ENCODE results near the gene NR6A1.

The NR6A1 gene

DNA sequence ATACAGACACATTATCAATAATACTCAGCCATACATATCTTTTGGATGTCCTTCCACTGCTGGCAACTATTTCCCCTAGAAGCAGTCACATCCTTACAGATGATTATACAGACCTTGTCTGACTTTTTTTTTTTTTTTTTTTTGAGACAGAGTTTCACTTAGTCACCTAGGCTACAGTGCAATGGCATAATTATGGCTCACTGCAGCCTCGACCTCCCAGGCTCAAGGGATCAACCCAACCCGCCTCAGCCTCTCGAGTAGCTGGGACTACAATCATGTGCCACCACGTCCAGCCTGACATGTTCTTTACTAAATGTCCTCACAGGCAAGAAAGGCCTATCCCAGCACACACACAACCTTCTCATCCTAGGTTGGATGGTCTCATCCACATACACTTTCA is 24.0 kb downstream of the NR6A1 start:
- Histone ChIP-seq H3K9me2 (replicated peaks; ENCODE audit: low read depth, low read length) (no peaks in the 10 kb centered on the region), H3K79me2 (ENCODE audit: insufficient read depth, low read length) (peaks cover 8% of the 10 kb centered on the region; the same call in 1 of the 2 replicates)

DNA sequence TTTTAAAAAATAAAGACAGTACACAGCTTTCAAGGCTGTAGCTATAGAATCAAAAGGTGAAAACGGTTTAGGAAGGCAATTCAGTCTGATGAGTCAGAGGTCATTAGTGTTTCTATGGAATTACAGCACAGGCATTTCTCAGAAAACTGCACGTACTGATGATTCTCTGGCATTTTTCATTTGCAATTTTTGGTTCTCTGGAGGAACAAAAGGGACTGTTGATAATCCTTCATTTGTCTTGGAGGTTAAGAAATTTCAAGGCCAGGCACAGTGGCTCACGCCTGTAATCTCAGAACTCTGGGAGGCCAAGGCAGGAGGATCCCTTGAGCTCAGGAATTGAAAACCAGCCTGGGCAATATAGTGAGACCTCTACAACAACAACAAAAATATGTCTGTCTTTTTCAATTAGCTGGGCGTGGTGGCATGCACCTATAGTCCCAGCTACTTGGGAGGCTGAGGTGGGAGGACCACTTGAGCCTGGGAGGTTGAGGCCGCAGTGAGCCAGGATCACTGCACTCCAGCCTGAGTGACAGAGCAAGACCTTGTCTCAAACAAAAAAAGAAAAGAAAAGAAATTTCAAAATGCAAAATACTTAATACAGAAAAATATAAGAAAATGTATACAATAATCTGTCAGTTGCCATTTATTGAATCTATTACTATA is 27.3 kb downstream of the NR6A1 start:
- H3K27me3 ChIP-seq (ENCODE audit: insufficient read depth, low read length, poor library complexity, severe bottlenecking): no peaks in the 10 kb centered on the region
- TF ChIP-seq, protein P1, sequence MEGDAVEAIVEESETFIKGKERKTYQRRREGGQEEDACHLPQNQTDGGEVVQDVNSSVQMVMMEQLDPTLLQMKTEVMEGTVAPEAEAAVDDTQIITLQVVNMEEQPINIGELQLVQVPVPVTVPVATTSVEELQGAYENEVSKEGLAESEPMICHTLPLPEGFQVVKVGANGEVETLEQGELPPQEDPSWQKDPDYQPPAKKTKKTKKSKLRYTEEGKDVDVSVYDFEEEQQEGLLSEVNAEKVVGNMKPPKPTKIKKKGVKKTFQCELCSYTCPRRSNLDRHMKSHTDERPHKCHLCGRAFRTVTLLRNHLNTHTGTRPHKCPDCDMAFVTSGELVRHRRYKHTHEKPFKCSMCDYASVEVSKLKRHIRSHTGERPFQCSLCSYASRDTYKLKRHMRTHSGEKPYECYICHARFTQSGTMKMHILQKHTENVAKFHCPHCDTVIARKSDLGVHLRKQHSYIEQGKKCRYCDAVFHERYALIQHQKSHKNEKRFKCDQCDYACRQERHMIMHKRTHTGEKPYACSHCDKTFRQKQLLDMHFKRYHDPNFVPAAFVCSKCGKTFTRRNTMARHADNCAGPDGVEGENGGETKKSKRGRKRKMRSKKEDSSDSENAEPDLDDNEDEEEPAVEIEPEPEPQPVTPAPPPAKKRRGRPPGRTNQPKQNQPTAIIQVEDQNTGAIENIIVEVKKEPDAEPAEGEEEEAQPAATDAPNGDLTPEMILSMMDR (conservative IDR thresholded peaks at IDR 0.05; ENCODE audit: low read length): no peak
- TF ChIP-seq EZH2phosphoT487 (IDR thresholded peaks at IDR 0.05; ENCODE audit: borderline replicate concordance): no peak
- peaks cover 5% of the 10 kb centered on the region; the same call in 1 of the 2 replicates for H3K79me2 ChIP-seq (ENCODE audit: insufficient read depth, low read length)
- H3K4me1 ChIP-seq (ENCODE audit: insufficient read depth, low read length, poor library complexity, severe bottlenecking): no peaks in the 10 kb centered on the region
- no peak overlapping the region for H3K4me3 ChIP-seq (ENCODE audit: low read length, poor library complexity, severe bottlenecking)
- H3F3A ChIP-seq (ENCODE audit: low read depth): no peaks in the 10 kb centered on the region
- H4K20me1 ChIP-seq (ENCODE audit: insufficient read depth, low read length, poor library complexity, severe bottlenecking): no peaks in the 10 kb centered on the region
- no peak overlapping the region for H3K9ac ChIP-seq (ENCODE audit: low read depth, low read length, poor library complexity, severe bottlenecking)
- no peak overlapping the region for H3K4me2 ChIP-seq (ENCODE audit: low read depth, low read length, poor library complexity, severe bottlenecking)
- H3K9me3 ChIP-seq (ENCODE audit: insufficient read depth, low read depth, low read length): no peaks in the 10 kb centered on the region
- no peaks in the 10 kb centered on the region for H3K36me3 ChIP-seq (ENCODE audit: insufficient read depth, low read length)
- no peak overlapping the region for H2AFZ ChIP-seq (ENCODE audit: low read length)
- H3K9me2 ChIP-seq (replicated peaks; ENCODE audit: low read depth, low read length): no peaks in the 10 kb centered on the region

More for the DNA sequence above, 24.0 kb downstream of the NR6A1 start:
- H3K9ac ChIP-seq (ENCODE audit: low read depth, low read length, poor library complexity, severe bottlenecking): no peak overlapping the region
- H3F3A ChIP-seq (ENCODE audit: low read depth): no peaks in the 10 kb centered on the region
- no peaks in the 10 kb centered on the region for H3K36me3 ChIP-seq (ENCODE audit: insufficient read depth, low read length)
- no peak overlapping the region for H2AFZ ChIP-seq (ENCODE audit: low read length)
- no peak for TF ChIP-seq EZH2phosphoT487 (IDR thresholded peaks at IDR 0.05; ENCODE audit: borderline replicate concordance)
- TF ChIP-seq, protein P1 (conservative IDR thresholded peaks at IDR 0.05; ENCODE audit: low read length): no peak
- H3K27me3 ChIP-seq (ENCODE audit: insufficient read depth, low read length, poor library complexity, severe bottlenecking): no peaks in the 10 kb centered on the region
- no peak overlapping the region for H3K4me3 ChIP-seq (ENCODE audit: low read length, poor library complexity, severe bottlenecking)
- no peaks in the 10 kb centered on the region for H3K4me1 ChIP-seq (ENCODE audit: insufficient read depth, low read length, poor library complexity, severe bottlenecking)
- no peaks in the 10 kb centered on the region for H3K9me3 ChIP-seq (ENCODE audit: insufficient read depth, low read depth, low read length)
- no peaks in the 10 kb centered on the region for H4K20me1 ChIP-seq (ENCODE audit: insufficient read depth, low read length, poor library complexity, severe bottlenecking)
- H3K4me2 ChIP-seq (ENCODE audit: low read depth, low read length, poor library complexity, severe bottlenecking): no peak overlapping the region

DNA sequence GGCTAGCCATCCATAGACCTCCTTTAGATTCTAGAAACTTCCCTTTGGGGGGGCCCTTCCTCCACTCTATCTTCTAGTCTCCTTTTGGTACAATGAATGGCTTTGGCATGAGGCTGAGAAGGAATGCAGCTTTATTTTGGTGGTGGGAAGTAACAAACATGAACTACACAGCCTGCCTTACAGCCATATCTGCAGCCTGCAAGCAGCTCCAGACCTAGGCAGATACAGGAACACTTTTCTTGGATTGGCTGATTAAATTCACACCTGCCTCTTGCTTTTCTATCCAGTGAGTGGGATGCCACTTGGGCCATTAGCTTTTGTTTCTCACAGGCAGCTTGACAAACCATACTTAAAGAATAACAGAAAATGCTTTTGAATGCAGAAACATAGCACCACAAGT is 28.2 kb downstream of the NR6A1 start:
- Histone ChIP-seq H3K36me3 (ENCODE audit: insufficient read depth, low read length) (no peaks in the 10 kb centered on the region), H2AFZ (ENCODE audit: low read length) (no peak overlapping the region), H3K4me3 (ENCODE audit: low read length, poor library complexity, severe bottlenecking) (no peak overlapping the region), H3K9me3 (ENCODE audit: insufficient read depth, low read depth, low read length) (no peaks in the 10 kb centered on the region), H3K9ac (ENCODE audit: low read depth, low read length, poor library complexity, severe bottlenecking) (no peak overlapping the region), H3K9me2 (replicated peaks; ENCODE audit: low read depth, low read length) (no peaks in the 10 kb centered on the region), H3K27me3 (ENCODE audit: insufficient read depth, low read length, poor library complexity, severe bottlenecking) (no peaks in the 10 kb centered on the region), H3K4me1 (ENCODE audit: insufficient read depth, low read length, poor library complexity, severe bottlenecking) (no peaks in the 10 kb centered on the region), H4K20me1 (ENCODE audit: insufficient read depth, low read length, poor library complexity, severe bottlenecking) (no peaks in the 10 kb centered on the region), H3K79me2 (ENCODE audit: insufficient read depth, low read length) (peaks cover 5% of the 10 kb centered on the region; the same call in 1 of the 2 replicates), H3F3A (ENCODE audit: low read depth) (no peaks in the 10 kb centered on the region), H3K4me2 (ENCODE audit: low read depth, low read length, poor library complexity, severe bottlenecking) (no peak overlapping the region)
- no peak for TF ChIP-seq EZH2phosphoT487 (IDR thresholded peaks at IDR 0.05; ENCODE audit: borderline replicate concordance)
- TF ChIP-seq, protein P1 (conservative IDR thresholded peaks at IDR 0.05; ENCODE audit: low read length): no peak

Data from Loucy (cell line).